OCI-LY7 (cell line): ENCODE measurements around the gene SETBP1. TPM values are rescaled to one million over a fixed set of nuclear protein-coding genes. Genes with fewer than 3 reads are reported as not detected.

Experiments
- BruUV-seq: library from RNA; stranded (reverse); fragments of 400-500 nt; replicated peaks from 2 replicates; lab custom pipeline; 2021; lab: Mats Ljungman, UMichigan
- CTCF ChIA-PET: fragments of 300-600 bp; sonication (Branson Sonifier 250); formaldehyde crosslinking; loops from one replicate; lab custom pipeline; 2022; ENCODE audit warnings: antibody characterized with exemption; ENCODE audit not compliant: unreplicated experiment; lab: Charles Lee
- POLR2A ChIA-PET: fragments of 300-600 bp; sonication (Branson Sonifier 250); formaldehyde crosslinking; loops from one replicate; lab custom pipeline; 2022; ENCODE audit warnings: antibody characterized with exemption; lab: Charles Lee
- DNase-seq: peaks from one replicate; pipeline ENCODE4 v3.0.0-alpha.2; 2015; ENCODE audit warnings: low spot score
- H2AFZ ChIP-seq: fragments of 200-600 bp; sonication (generic), shearing (Covaris generic); 2 replicates; pipeline ENCODE4 v1.6.1; 2014; ENCODE audit warnings: mild to moderate bottlenecking, antibody characterized with exemption, low read length, moderate library complexity
- H3K27ac ChIP-seq: fragments of 200-600 bp; sonication (generic); 2 replicates; pipeline ENCODE4 v1.5.1; 2014; ENCODE audit warnings: mixed run types, low read depth, mild to moderate bottlenecking, moderate library complexity, low read length, inconsistent platforms; ENCODE audit not compliant: poor library complexity, severe bottlenecking
- H3K36me3 ChIP-seq: fragments of 200-600 bp; sonication (generic); 2 replicates; pipeline ENCODE4 v1.6.1; 2014; ENCODE audit warnings: mild to moderate bottlenecking, antibody characterized with exemption, low read length, moderate library complexity, mixed read lengths; ENCODE audit not compliant: insufficient read depth
- H3K4me1 ChIP-seq: fragments of 200-600 bp; sonication (generic); 2 replicates; pipeline ENCODE4 v1.5.1; 2014; ENCODE audit warnings: mild to moderate bottlenecking, low read length; ENCODE audit not compliant: insufficient read depth, poor library complexity, severe bottlenecking
- H3K4me2 ChIP-seq: fragments of 200-600 bp; sonication (generic); 2 replicates; pipeline ENCODE4 v1.6.1; 2014; ENCODE audit warnings: mild to moderate bottlenecking, low read length
- H3K4me3 ChIP-seq: fragments of 200-600 bp; sonication (generic); 2 replicates; pipeline ENCODE4 v1.5.1; 2014; ENCODE audit warnings: mild to moderate bottlenecking, low read depth, low read length; ENCODE audit not compliant: poor library complexity, severe bottlenecking
- H3K79me2 ChIP-seq: fragments of 200-600 bp; sonication (generic); 2 replicates; pipeline ENCODE4 v1.6.1; 2016; ENCODE audit warnings: low read depth, mild to moderate bottlenecking, low read length, moderate library complexity, mixed read lengths; ENCODE audit not compliant: insufficient read depth
- H3K9me2 ChIP-seq: fragments of 200-600 bp; sonication (generic); 2 replicates; pipeline ENCODE4 v1.6.1; 2016; ENCODE audit warnings: mild to moderate bottlenecking, low read length, mixed read lengths; ENCODE audit not compliant: insufficient read depth
- H3K9me3 ChIP-seq: fragments of 200-600 bp; sonication (generic); 2 replicates; pipeline ENCODE4 v1.6.1; 2014; ENCODE audit warnings: mild to moderate bottlenecking, mixed run types, low read length, mixed read lengths
- H4K20me1 ChIP-seq: fragments of 200-600 bp; sonication (generic); 2 replicates; pipeline ENCODE4 v1.6.1; 2014; ENCODE audit warnings: mild to moderate bottlenecking, antibody characterized with exemption, low read length, moderate library complexity, mixed read lengths; ENCODE audit not compliant: insufficient read depth
- CTCF ChIP-seq: fragments of 200-600 bp; sonication (generic); conservative IDR thresholded peaks from 2 replicates; pipeline ENCODE4 v1.5.1; 2014; ENCODE audit warnings: mild to moderate bottlenecking, antibody characterized with exemption, low read length, moderate library complexity, mixed read lengths
- EZH2phosphoT487 ChIP-seq: fragments of 200-600 bp; sonication (generic); IDR thresholded peaks from 2 replicates; pipeline ENCODE4 v1.6.1; 2018; ENCODE audit warnings: low read depth, borderline replicate concordance, mild to moderate bottlenecking, mixed run types, antibody characterized with exemption, low read length, moderate library complexity, mixed read lengths
- intact Hi-C: fragments of 100-400 bp; cut with micrococcal nuclease; formaldehyde crosslinking; loops from one replicate; pipeline ENCODE4 v1.10.0; 2022; ENCODE audit not compliant: unreplicated experiment
- total RNA-seq, 2 experiments: library from RNA; depleted of rRNA in 1 of 2; stranded (reverse); fragments of >200 nt in 1 of 2; shearing (Covaris generic) in 1 of 2; gene quantifications; 2 replicates each; pipeline ENCODE4 v1.2.3, GENCODE V29; 2014 to 2022

The SETBP1 gene
- total RNA-seq, 2 experiments from 2014 or later: 2.6 to 9.1 TPM

- Histone ChIP-seq H2AFZ (no peak overlapping the region), H3K9me3 (no peaks in the 10 kb centered on the region), H3K4me2 (no peak overlapping the region), H3K27ac (no peak overlapping the region), H4K20me1 (no peaks in the 10 kb centered on the region), H3K4me1 (no peaks in the 10 kb centered on the region), H3K36me3 (no peaks in the 10 kb centered on the region), H3K79me2 (no peaks in the 10 kb centered on the region), H3K9me2 (no peaks in the 10 kb centered on the region), H3K4me3 (no peak overlapping the region)
- ChIA-PET POLR2A (no interaction called here), CTCF (no interaction called here)
- no peak for TF ChIP-seq CTCF
- no TSS peak for BruUV-seq
- intact Hi-C loops: no loop called here
- no peak for DNase-seq
These were observed 258.3 kb downstream of the SETBP1 start for GRCh38 chr18:44938720-44939665.

- no peaks in the 10 kb centered on the region for H3K4me1 ChIP-seq
- ChIA-PET POLR2A (interaction anchor here (0.7 to 1.6 kb wide), 4 partner anchors 10 to 785 kb away, joined by 4 to 6 read pairs (median 4); no protein-coding TSS in a partner anchor), CTCF (no interaction called here)
- no peak overlapping the region for H3K4me2 ChIP-seq
- H3K27ac ChIP-seq: no peak overlapping the region
- DNase-seq: no peak
- no peaks in the 10 kb centered on the region for H3K9me2 ChIP-seq
- no peaks in the 10 kb centered on the region for H4K20me1 ChIP-seq
- no peak for TF ChIP-seq CTCF
- TF ChIP-seq EZH2phosphoT487: no peak
- no peaks in the 10 kb centered on the region for H3K79me2 ChIP-seq
- BruUV-seq: no TSS peak
- intact Hi-C loops: no loop called here
- no peak overlapping the region for H2AFZ ChIP-seq
- H3K4me3 ChIP-seq: no peak overlapping the region
- H3K36me3 ChIP-seq: no peaks in the 10 kb centered on the region
- no peaks in the 10 kb centered on the region for H3K9me3 ChIP-seq
These were observed 260.8 kb downstream of the SETBP1 start for GRCh38 chr18:44941516-44941915.

- no peak overlapping the region for H3K4me2 ChIP-seq
- TF ChIP-seq EZH2phosphoT487 (no peak), CTCF (no peak)
- POLR2A ChIA-PET: interaction anchor here (0.7 to 1.6 kb wide), 2 partner anchors 9 to 465 kb away, joined by 4 read pairs; no protein-coding TSS in a partner anchor
- H3K9me2 ChIP-seq: no peaks in the 10 kb centered on the region
- H3K4me3 ChIP-seq: no peak overlapping the region
- no peak for DNase-seq
- no TSS peak for BruUV-seq
- no peaks in the 10 kb centered on the region for H3K79me2 ChIP-seq
- H3K4me1 ChIP-seq: no peaks in the 10 kb centered on the region
- H2AFZ ChIP-seq: no peak overlapping the region
- intact Hi-C loops: no loop called here
- CTCF ChIA-PET: no interaction called here
- H4K20me1 ChIP-seq: no peaks in the 10 kb centered on the region
- H3K36me3 ChIP-seq: no peaks in the 10 kb centered on the region
- H3K27ac ChIP-seq: no peak overlapping the region
- no peaks in the 10 kb centered on the region for H3K9me3 ChIP-seq
These were observed 261.4 kb downstream of the SETBP1 start for GRCh38 chr18:44942073-44942472.
